ENCODE results near the gene LAMTOR4. TPM values are rescaled to one million over a fixed set of nuclear protein-coding genes. Genes with fewer than 3 reads are reported as not detected.
A peak's percentile ranks its signal among the peaks of the same experiment; 100 is the strongest.
"Not testable (repeated sequence)": the region's sequence is repeated elsewhere in the genome, so short reads cannot be mapped to it uniquely, and the experiment has no call there.

Gene LAMTOR4
- total and polyA plus RNA-seq, 12 donors, result 33.1 to 266 (median 159) TPM

GRCh38 chr7:100128637-100128963 lies 20.1 kb upstream of the LAMTOR4 start:
- Histone ChIP-seq H3K27me3 (no peaks in the 10 kb centered on the region), H3K4me3 (no peak overlapping the region), H3K4me1 (replicated peaks in 1 of 2) (peaks cover 14 to 26% of the 10 kb centered on the region in 2 donors), H3K36me3 (replicated peaks in 1 of 2) (no peaks in the 10 kb centered on the region), H3K27ac (no peak overlapping the region), H3K9me3 (replicated peaks in 1 of 3) (no peaks in the 10 kb centered on the region)
- 40 to 71% (median 63%) methylated on average over 1 of the region's 1 CpG for whole genome bisulfite sequencing, 4 donors
- intact Hi-C loops (cut with DNase I), result no loop called here
- TF ChIP-seq POLR2A (IDR thresholded peaks at IDR 0.05), result no peak
- no peak for DNase-seq

GRCh38 chr7:100130220-100130607 lies 18.5 kb upstream of the LAMTOR4 start:
- H3K9me3 ChIP-seq (replicated peaks in 1 of 3); H3K4me3 ChIP-seq; H3K27ac ChIP-seq; DNase-seq; H3K36me3 ChIP-seq (replicated peaks in 1 of 2); H3K27me3 ChIP-seq: not testable (repeated sequence)
- WGBS, 4 donors, result 88 to 100% (median 95%) methylated on average over 1 of the region's 1 CpG
- H3K4me1 ChIP-seq (replicated peaks in 1 of 2), result peaks cover 14 to 25% of the 10 kb centered on the region in 2 donors
- intact Hi-C loops (cut with DNase I), result loop anchor here (5.0 kb wide), 2 partner anchors 77 to 87 kb away; partner anchors contain the start of gene PVRIG (in 1 of the 2)

- Histone ChIP-seq H3K9me3 (replicated peaks in 1 of 3) (no peaks in the 10 kb centered on the region), H3K36me3 (replicated peaks in 1 of 2) (no peaks in the 10 kb centered on the region), H3K4me1 (replicated peaks in 1 of 2) (peaks cover 11 to 19% of the 10 kb centered on the region in 2 donors), H3K27me3 (no peaks in the 10 kb centered on the region), H3K27ac (no peak overlapping the region), H3K4me3 (no peak overlapping the region)
- WGBS, 4 donors, result 6 to 11% (median 9%) methylated on average over 22 to 24 of the region's 24 CpGs
- peak; percentile 71 to 91 (median 83) for DNase-seq
- peak in 1 of 2 donors; percentile 8 for TF ChIP-seq POLR2A (IDR thresholded peaks at IDR 0.05)
- peak; percentile 75 to 92 (median 85) for TF ChIP-seq CTCF (IDR thresholded peaks at IDR 0.05)
- intact Hi-C loops (cut with DNase I), result loop anchor here (5.0 kb wide), 2 partner anchors 76 to 86 kb away; partner anchors contain the start of gene PVRIG (in 1 of the 2)
Observed at GRCh38 chr7:100130608-100131453, 17.9 kb upstream of the LAMTOR4 start.

- TF ChIP-seq POLR2A (IDR thresholded peaks at IDR 0.05), result no peak
- TF ChIP-seq CTCF (IDR thresholded peaks at IDR 0.05), result no peak
- Histone ChIP-seq H3K27ac (no peak overlapping the region), H3K9me3 (replicated peaks in 1 of 3) (no peaks in the 10 kb centered on the region), H3K36me3 (replicated peaks in 1 of 2) (no peaks in the 10 kb centered on the region), H3K4me1 (replicated peaks in 1 of 2) (peaks cover 8 to 13% of the 10 kb centered on the region in 2 donors), H3K4me3 (no peak overlapping the region), H3K27me3 (no peaks in the 10 kb centered on the region)
- WGBS, 4 donors, result 57 to 77% (median 68%) methylated on average over 7 of the region's 7 CpGs
- DNase-seq, result no peak
- intact Hi-C loops (cut with DNase I), result loop anchor here (5.0 kb wide), 2 partner anchors 75 to 85 kb away; partner anchors contain the start of gene PVRIG (in 1 of the 2)
Observed at GRCh38 chr7:100132126-100132525, 16.6 kb upstream of the LAMTOR4 start.

- H3K27me3 ChIP-seq, result no peaks in the 10 kb centered on the region
- H3K36me3 ChIP-seq (replicated peaks in 1 of 2), result no peaks in the 10 kb centered on the region
- intact Hi-C loops (cut with DNase I), result loop anchor here (5.0 kb wide), 2 partner anchors 75 to 85 kb away; partner anchors contain the start of gene PVRIG (in 1 of the 2)
- H3K9me3 ChIP-seq (replicated peaks in 1 of 3), result no peaks in the 10 kb centered on the region
- H3K27ac ChIP-seq, result no peak overlapping the region
- H3K4me3 ChIP-seq, result no peak overlapping the region
- peak; percentile 46 to 80 (median 59) for DNase-seq
- peaks cover 6 to 9% of the 10 kb centered on the region in 2 donors for H3K4me1 ChIP-seq (replicated peaks in 1 of 2)
- TF ChIP-seq POLR2A (IDR thresholded peaks at IDR 0.05) (no peak), CTCF (IDR thresholded peaks at IDR 0.05) (peak; percentile 45 to 95 (median 82))
- 39 to 48% (median 46%) methylated on average over 3 of the region's 3 CpGs for whole genome bisulfite sequencing, 4 donors
Observed at GRCh38 chr7:100132697-100133151, 16.0 kb upstream of the LAMTOR4 start.

Measured in adrenal gland (tissue), 12 donors.